OCI-LY1 (cell line): ENCODE data around the gene ODF4.

Source experiments
- EZH2 ChIP-seq: fragments of 200-600 bp; sonication (generic), shearing (Covaris generic); IDR thresholded peaks from 2 replicates; pipeline ENCODE4 v1.8.0; 2017; ENCODE audit warnings: borderline replicate concordance, mixed run types, mild to moderate bottlenecking, antibody characterized with exemption, low read length, moderate library complexity, mixed read lengths
- TF ChIP-seq, protein P1 (sequence below): fragments of 200-600 bp; sonication (generic), shearing (Covaris generic); IDR thresholded peaks from 2 replicates; pipeline ENCODE4 v1.5.1; 2017; ENCODE audit warnings: mild to moderate bottlenecking, antibody characterized with exemption, low read length, moderate library complexity, mixed read lengths

DNA sequence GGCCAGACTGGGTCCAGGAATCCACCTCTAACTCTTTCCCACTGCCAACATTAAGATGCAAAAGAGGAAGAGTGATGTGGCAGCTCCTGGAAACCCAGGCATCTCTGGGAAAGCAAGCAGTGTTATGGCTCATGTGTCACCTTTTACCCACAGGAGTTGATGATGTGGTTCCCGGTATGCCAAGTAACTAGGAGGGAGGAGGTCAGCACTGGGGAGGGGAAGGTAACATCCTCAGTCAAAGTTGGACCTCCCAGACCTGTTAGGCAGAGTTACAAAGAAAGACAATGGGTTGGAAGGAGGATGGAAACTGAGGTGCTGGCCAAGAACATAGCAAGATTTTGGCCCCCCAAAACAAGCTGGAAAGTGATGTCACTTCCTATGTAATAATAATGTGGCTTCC is 25.5 kb downstream of the ODF4 start:
- TF ChIP-seq, protein P1, sequence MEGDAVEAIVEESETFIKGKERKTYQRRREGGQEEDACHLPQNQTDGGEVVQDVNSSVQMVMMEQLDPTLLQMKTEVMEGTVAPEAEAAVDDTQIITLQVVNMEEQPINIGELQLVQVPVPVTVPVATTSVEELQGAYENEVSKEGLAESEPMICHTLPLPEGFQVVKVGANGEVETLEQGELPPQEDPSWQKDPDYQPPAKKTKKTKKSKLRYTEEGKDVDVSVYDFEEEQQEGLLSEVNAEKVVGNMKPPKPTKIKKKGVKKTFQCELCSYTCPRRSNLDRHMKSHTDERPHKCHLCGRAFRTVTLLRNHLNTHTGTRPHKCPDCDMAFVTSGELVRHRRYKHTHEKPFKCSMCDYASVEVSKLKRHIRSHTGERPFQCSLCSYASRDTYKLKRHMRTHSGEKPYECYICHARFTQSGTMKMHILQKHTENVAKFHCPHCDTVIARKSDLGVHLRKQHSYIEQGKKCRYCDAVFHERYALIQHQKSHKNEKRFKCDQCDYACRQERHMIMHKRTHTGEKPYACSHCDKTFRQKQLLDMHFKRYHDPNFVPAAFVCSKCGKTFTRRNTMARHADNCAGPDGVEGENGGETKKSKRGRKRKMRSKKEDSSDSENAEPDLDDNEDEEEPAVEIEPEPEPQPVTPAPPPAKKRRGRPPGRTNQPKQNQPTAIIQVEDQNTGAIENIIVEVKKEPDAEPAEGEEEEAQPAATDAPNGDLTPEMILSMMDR, result no peak
- no peak for TF ChIP-seq EZH2
